HG03175 (cell line): ENCODE data around the gene SPACA4.
"Not testable (repeated sequence)": the region's sequence is repeated elsewhere in the genome, so short reads cannot be mapped to it uniquely, and the experiment has no call there.

Source experiments
- ATAC-seq: cut with Tn5 transposase; IDR thresholded peaks from one replicate; pipeline ENCODE4 v1.9.1; 2021; ENCODE audit warnings: mild to moderate bottlenecking, moderate library complexity; ENCODE audit not compliant: unreplicated experiment

SPACA4 gene

DNA sequence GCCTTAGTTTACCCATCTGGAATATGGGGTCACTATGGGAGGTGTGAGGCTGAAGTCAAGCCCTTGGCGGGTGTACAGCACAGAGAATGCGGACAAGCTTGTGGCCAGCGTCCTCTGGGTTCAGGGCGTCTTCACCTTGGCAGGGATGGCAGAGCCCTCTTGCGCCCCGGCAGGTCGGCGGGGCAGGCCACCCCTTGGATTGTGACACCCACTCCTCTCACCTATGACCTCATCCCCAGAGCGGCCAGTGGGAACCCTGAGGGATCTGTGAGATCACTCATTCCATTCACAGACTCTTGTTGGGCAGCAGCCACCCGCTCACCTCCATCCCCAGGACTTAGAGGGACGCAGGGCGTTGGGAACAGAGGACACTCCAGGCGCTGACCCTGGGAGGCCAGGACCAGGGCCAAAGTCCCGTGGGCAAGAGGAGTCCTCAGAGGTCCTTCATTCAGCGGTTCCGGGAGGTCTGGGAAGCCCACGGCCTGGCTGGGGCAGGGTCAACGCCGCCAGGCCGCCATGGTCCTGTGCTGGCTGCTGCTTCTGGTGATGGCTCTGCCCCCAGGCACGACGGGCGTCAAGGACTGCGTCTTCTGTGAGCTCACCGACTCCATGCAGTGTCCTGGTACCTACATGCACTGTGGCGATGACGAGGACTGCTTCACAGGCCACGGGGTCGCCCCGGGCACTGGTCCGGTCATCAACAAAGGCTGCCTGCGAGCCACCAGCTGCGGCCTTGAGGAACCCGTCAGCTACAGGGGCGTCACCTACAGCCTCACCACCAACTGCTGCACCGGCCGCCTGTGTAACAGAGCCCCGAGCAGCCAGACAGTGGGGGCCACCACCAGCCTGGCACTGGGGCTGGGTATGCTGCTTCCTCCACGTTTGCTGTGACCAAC lies at the start of gene SPACA4:
Gene SPACA4 (plus strand): TSS at position 280 of the 896 bp plus-strand sequence. CDS start 237 bp downstream, at position 517.
- ATAC-seq = no peak

- ATAC-seq = no peak
Measured at GRCh38 chr19:48556825-48557224, 49.7 kb upstream of the SPACA4 start.

DNA sequence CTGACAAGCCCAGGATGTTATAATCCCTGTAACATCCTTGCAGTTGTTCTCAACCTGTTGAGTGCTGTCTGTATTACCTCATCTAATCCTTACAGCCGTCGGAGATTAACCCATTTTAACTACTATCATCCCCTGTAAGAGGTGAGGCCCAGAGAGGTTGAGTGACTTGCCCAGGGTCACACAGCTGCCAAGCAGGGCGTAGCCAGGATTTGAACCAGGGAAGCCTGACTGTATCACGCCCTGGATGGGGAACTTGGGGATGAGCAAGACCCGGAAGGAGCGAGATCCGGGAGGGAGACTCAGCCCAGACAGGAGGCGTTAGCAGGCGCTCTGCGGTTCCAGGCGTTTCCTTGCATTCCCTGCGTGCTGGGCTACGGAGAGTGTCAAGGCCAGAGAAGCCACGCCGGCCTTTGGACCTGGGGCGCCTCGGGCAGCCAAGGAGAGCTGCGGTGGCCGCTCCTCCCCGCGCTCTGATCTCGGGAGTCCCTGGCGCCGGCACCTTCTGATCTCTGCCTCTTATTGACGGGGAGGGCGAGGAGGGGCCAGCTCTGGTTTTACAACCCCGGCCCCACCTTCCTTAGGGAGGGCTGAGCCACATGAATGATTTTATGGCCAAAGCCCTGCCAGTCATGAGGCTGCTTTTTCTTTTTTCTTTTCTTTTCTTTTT lies 48.4 kb upstream of the SPACA4 start:
- no peak for ATAC-seq

GRCh38 chr19:48560095-48560530 lies 46.4 kb upstream of the SPACA4 start:
- ATAC-seq = no peak

DNA sequence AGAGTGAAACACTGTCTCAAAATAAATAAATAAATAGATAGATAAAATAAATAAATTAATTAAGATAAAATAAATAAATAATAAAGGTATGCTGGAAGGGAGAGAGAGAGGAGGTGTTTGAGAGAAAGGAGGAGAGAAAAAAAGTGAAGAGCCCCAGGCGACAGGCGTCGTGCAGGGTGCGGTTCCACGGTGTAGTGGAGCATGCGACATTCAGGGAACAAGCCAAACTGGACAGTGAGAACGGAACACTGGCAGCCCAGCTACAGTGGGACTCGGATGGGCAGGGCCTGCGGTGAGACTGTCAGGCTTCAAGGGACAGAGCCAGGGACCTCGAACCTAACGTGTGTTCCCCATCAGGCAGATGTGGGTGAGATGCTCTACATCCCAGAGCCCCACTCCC lies 45.1 kb upstream of the SPACA4 start:
- no peak for ATAC-seq

GRCh38 chr19:48565090-48565489 lies 41.5 kb upstream of the SPACA4 start:
- no peak for ATAC-seq

GRCh38 chr19:48568345-48568886 lies 38.1 kb upstream of the SPACA4 start:
- ATAC-seq = no peak

- ATAC-seq = no peak
Measured at GRCh38 chr19:48569814-48570213, 36.7 kb upstream of the SPACA4 start.

DNA sequence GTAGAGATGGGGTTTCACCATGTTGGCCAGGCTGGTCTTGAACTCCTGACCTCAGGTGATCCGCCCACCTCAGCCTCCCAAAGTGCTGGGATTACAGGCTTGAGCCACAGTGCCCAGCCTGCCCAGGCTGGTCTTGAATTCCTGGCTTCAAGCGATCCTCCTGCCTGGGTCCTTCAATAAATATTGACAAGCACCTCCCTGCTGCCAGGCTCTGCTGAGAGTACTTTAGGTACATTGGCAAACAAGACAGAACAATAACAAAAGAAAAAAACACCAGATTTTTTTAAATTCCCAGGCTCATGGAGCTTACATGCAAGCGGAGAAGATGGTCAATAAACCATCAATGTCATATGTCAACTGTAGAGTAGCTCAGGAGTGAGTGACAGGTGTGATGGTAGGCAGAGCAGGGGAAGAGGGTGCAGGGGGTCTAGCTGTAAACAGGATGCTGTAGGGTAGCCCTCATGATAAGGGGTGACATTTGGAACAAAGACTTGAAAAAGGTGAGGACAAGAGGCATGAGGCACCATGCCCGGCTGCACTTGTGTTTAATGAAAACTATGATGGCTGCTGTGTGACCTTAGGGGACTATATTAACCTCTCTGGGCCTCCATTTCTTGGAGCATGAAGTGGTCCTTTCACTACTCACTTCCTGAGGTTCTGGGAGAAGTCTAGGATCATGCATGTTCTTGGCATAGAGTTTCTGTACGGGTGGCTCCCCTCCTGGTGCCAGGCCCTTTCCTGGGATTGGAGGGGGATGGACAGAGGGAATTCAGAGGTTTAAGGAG lies 35.0 kb upstream of the SPACA4 start:
- no peak for ATAC-seq

- ATAC-seq = no peak
Measured at GRCh38 chr19:48573163-48573505, 33.4 kb upstream of the SPACA4 start.

DNA sequence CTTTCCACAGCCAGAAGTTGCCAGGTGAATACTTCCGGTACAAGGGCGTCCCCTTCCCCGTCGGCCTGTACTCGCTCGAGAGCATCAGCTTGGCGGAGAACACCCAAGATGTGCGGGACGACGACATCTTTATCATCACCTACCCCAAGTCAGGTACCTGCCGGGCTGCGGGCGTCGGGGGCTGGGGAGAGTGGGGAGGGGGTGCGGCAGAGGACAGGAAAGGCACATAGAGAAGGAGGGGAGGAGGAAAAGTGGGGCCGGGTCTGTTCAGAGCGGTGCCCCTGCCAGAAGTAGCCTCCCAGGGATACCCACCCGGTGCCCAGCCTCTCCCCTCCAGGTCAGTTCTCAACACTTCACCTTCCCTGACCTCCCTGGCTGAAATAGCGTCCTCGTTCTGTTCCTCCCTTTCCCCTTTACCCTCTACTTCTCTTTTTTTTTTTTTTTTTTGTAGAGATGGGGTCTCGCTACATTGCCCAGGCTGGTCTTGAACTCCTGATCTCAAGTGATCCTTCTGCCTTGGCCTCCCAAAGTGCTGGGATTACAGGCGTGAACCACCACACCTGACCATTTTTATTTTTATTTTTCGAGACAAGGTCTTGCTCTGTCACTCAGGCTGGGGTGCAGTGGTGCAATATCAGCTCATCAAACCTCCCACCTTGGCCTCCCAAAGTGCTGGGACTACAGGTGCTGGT lies 30.5 kb upstream of the SPACA4 start:
- no peak for ATAC-seq

GRCh38 chr19:48577908-48578307 lies 28.6 kb upstream of the SPACA4 start:
- ATAC-seq = not testable (repeated sequence)

DNA sequence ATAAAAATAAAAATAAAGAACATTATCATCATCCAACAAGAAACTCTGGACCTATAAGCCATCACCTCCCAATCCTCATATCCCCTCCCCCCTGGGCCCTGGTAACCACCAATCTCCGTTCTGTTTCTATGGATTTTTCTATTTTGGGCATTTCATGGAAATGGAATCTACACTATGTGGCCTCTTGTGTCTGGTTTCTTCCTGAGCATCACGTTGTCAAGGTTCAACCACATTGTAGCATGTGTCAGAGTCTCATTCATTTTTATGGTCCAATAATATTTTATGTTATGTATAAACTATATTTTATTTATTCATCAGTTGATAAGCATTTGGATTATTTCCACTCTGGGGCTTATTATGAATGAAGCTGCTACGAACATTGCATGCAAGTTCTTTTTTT lies 27.7 kb upstream of the SPACA4 start:
- no peak for ATAC-seq

GRCh38 chr19:48582168-48582567 lies 24.4 kb upstream of the SPACA4 start:
- no peak for ATAC-seq

DNA sequence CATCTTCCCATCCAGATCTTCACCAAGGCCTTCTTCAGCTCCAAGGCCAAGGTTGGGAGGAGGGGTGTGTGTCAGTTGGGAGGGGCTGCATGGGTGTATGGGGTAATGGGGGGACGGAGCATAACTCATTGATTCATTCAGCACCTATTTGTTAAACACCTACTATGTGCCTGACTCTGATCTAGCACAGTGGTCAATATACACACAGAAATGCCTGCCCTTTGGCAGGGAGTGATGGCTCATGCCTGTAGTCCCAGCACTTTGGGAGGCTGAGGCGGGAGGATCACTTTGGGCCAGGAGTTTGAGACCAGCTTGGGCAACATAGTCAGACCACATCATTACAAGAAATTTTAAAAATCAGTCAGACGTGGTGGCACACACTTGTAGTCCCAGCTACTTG lies 19.2 kb upstream of the SPACA4 start:
- ATAC-seq = no peak

- peak; percentile 42 for ATAC-seq
Measured at GRCh38 chr19:48588670-48589401, 17.7 kb upstream of the SPACA4 start.

GRCh38 chr19:48591021-48591420 lies 15.5 kb upstream of the SPACA4 start:
- ATAC-seq = no peak

GRCh38 chr19:48595171-48595570 lies 11.4 kb upstream of the SPACA4 start:
- ATAC-seq = no peak

DNA sequence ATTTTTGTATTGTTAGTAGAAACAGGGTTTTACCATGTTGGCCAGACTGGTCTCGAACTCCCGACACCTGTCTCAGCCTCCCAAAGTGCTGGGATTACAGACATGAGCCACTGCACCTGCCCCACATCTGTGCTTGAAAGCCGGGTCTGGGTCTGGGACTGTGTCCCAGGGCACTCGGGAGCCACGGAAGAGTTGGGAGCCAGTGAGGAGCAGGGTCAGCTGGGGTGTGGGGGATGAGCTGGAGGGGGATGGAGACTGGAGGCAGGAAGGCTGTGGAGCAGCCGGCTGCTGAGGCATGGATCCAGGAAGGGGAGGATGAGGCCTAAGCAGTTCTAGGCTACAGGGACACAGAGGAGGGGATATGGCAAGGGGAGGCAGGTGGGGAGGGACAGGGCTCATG lies 10.7 kb upstream of the SPACA4 start:
- ATAC-seq = no peak

- ATAC-seq = no peak
Measured at GRCh38 chr19:48596237-48596636, 10.3 kb upstream of the SPACA4 start.
